WTC11 (cell line): ENCODE data around the gene CACNG5. TPM values are rescaled to one million over a fixed set of nuclear protein-coding genes. Genes with fewer than 3 reads are reported as not detected.

ENCODE experiments used
- ATAC-seq: fragments of 200-7000 bp; cut with Tn5 transposase; 2 replicates; pipeline ENCODE4 v1.10.0; 2021; ENCODE audit warnings: mild to moderate bottlenecking, moderate library complexity
- CTCF ChIA-PET: fragments of 300-600 bp; sonication (Branson Sonifier 250); formaldehyde crosslinking; loops from one replicate; lab custom pipeline; 2021; ENCODE audit warnings: antibody characterized with exemption; lab: Charles Lee
- POLR2A ChIA-PET: fragments of 350-600 bp; sonication (Branson Sonifier 250); formaldehyde crosslinking; loops from one replicate; lab custom pipeline; 2021; ENCODE audit warnings: antibody characterized with exemption; lab: Charles Lee
- DNase-seq: peaks from one replicate; pipeline ENCODE4 v3.0.0; 2021; ENCODE audit warnings: low spot score
- H3K27ac Mint-ChIP-seq: 2 replicates; pipeline ENCODE4 v1.8.0; 2021; ENCODE audit warnings: mixed read lengths
- H3K27me3 Mint-ChIP-seq: 2 replicates; pipeline ENCODE4 v1.8.0; 2021; ENCODE audit warnings: low read depth, mild to moderate bottlenecking, moderate library complexity, mixed read lengths
- H3K36me3 Mint-ChIP-seq: 2 replicates; pipeline ENCODE4 v1.8.0; 2021; ENCODE audit warnings: mixed read lengths
- H3K4me1 Mint-ChIP-seq: 2 replicates; pipeline ENCODE4 v1.8.0; 2022; ENCODE audit warnings: mixed read lengths
- H3K4me3 Mint-ChIP-seq: 2 replicates; pipeline ENCODE4 v1.8.0; 2021; ENCODE audit warnings: mild to moderate bottlenecking, moderate library complexity, mixed read lengths
- H3K9me3 Mint-ChIP-seq: 2 replicates; pipeline ENCODE4 v1.8.0; 2021; ENCODE audit warnings: mixed read lengths
- CBFB ChIP-seq: sonication (generic); formaldehyde crosslinking; IDR thresholded peaks from 2 replicates; pipeline ENCODE4 v1.8.1; 2022; ENCODE audit warnings: mild to moderate bottlenecking, low read depth, missing genetic modification reagents
- CREM ChIP-seq: sonication (generic); formaldehyde crosslinking; IDR thresholded peaks from 2 replicates; pipeline ENCODE4 v1.8.1; 2022; ENCODE audit warnings: mild to moderate bottlenecking, missing genetic modification reagents, moderate library complexity
- ELF4 ChIP-seq: sonication (generic); formaldehyde crosslinking; IDR thresholded peaks from 2 replicates; pipeline ENCODE4 v1.8.1; 2022; ENCODE audit warnings: low read depth, mild to moderate bottlenecking, moderate library complexity, missing genetic modification reagents
- EMX1 ChIP-seq: fragments of 250-450 bp; sonication (Bioruptor Pico); IDR thresholded peaks from 2 replicates; pipeline ENCODE4 v1.8.0; 2021; ENCODE audit warnings: mild to moderate bottlenecking
- GRHL2 ChIP-seq: fragments of 250-450 bp; sonication (Bioruptor Pico); IDR thresholded peaks from 2 replicates; pipeline ENCODE4 v1.8.0; 2022; ENCODE audit warnings: mild to moderate bottlenecking, moderate library complexity; ENCODE audit not compliant: insufficient replicate concordance, severe bottlenecking
- JAZF1 ChIP-seq: fragments of 250-450 bp; sonication (Bioruptor Pico); IDR thresholded peaks from 2 replicates; pipeline ENCODE4 v1.9.0; 2021; ENCODE audit warnings: moderate library complexity, mild to moderate bottlenecking, inconsistent platforms
- KAT7 ChIP-seq: sonication (generic); formaldehyde crosslinking; IDR thresholded peaks from 2 replicates; pipeline ENCODE4 v1.8.1; 2023; ENCODE audit warnings: missing genetic modification reagents, mild to moderate bottlenecking, borderline replicate concordance
- NFATC4 ChIP-seq: fragments of 250-450 bp; sonication (Bioruptor Pico); IDR thresholded peaks from 2 replicates; pipeline ENCODE4 v1.9.0; 2021; ENCODE audit warnings: mild to moderate bottlenecking
- NR2C2 ChIP-seq: sonication (generic); formaldehyde crosslinking; IDR thresholded peaks from 2 replicates; pipeline ENCODE4 v1.8.0; 2022; ENCODE audit warnings: mild to moderate bottlenecking, missing genetic modification reagents
- SMAD3 ChIP-seq: sonication (generic); formaldehyde crosslinking; IDR thresholded peaks from 2 replicates; pipeline ENCODE4 v1.8.0; 2022; ENCODE audit warnings: missing genetic modification reagents, mild to moderate bottlenecking, borderline replicate concordance
- SMAD4 ChIP-seq: sonication (generic); formaldehyde crosslinking; IDR thresholded peaks from 2 replicates; pipeline ENCODE4 v1.8.0; 2022; ENCODE audit warnings: mild to moderate bottlenecking, missing genetic modification reagents
- TEAD4 ChIP-seq: sonication (generic); formaldehyde crosslinking; IDR thresholded peaks from 2 replicates; pipeline ENCODE4 v1.8.0; 2022; ENCODE audit warnings: mild to moderate bottlenecking, missing genetic modification reagents
- ZNF121 ChIP-seq: sonication (generic); formaldehyde crosslinking; IDR thresholded peaks from 2 replicates; pipeline ENCODE4 v1.8.0; 2023; ENCODE audit warnings: missing genetic modification reagents
- ZNF138 ChIP-seq: sonication (generic); formaldehyde crosslinking; conservative IDR thresholded peaks from 2 replicates; pipeline ENCODE4 v1.8.1; 2022; ENCODE audit warnings: mild to moderate bottlenecking, moderate library complexity, missing genetic modification reagents
- ZNF317 ChIP-seq: sonication (generic); formaldehyde crosslinking; IDR thresholded peaks from 2 replicates; pipeline ENCODE4 v1.8.1; 2023; ENCODE audit warnings: low read depth, mild to moderate bottlenecking, moderate library complexity, missing genetic modification reagents, borderline replicate concordance
- total RNA-seq: library from RNA; stranded (reverse); gene quantifications from 3 replicates; pipeline ENCODE4 v1.2.3, GENCODE V29; 2021
- TF ChIP-seq, protein P1 (sequence below): fragments of 250-450 bp; sonication (Bioruptor Pico); IDR thresholded peaks from 2 replicates; pipeline ENCODE4 v1.9.0; 2021; ENCODE audit warnings: mild to moderate bottlenecking
- TF ChIP-seq, protein P2 (sequence below): sonication (generic); formaldehyde crosslinking; IDR thresholded peaks from 2 replicates; pipeline ENCODE4 v1.8.1; 2022; ENCODE audit warnings: low read depth, missing genetic modification reagents, borderline replicate concordance
- TF ChIP-seq, protein P3 (sequence below): sonication (generic); formaldehyde crosslinking; IDR thresholded peaks from 2 replicates; pipeline ENCODE4 v1.8.1; 2022; ENCODE audit warnings: mild to moderate bottlenecking, missing genetic modification reagents, moderate library complexity, borderline replicate concordance
- TF ChIP-seq, protein P4 (sequence below): sonication (generic); formaldehyde crosslinking; conservative IDR thresholded peaks from 2 replicates; pipeline ENCODE4 v1.8.1; 2022; ENCODE audit warnings: mild to moderate bottlenecking, missing genetic modification reagents
- TF ChIP-seq, protein P5 (sequence below): sonication (generic); formaldehyde crosslinking; IDR thresholded peaks from 2 replicates; pipeline ENCODE4 v1.8.0; 2023; ENCODE audit warnings: missing genetic modification reagents, mild to moderate bottlenecking, borderline replicate concordance
- TF ChIP-seq, protein P6 (sequence below): sonication (generic); formaldehyde crosslinking; IDR thresholded peaks from 2 replicates; pipeline ENCODE4 v1.8.0; 2022; ENCODE audit warnings: missing genetic modification reagents
- TF ChIP-seq, protein P7 (sequence below): fragments of 250-450 bp; sonication (Bioruptor Pico); conservative IDR thresholded peaks from 2 replicates; pipeline ENCODE4 v1.9.0; 2021; ENCODE audit warnings: mild to moderate bottlenecking

The CACNG5 gene
- total RNA-seq, 1 experiment from 2014 or later: 1.9 TPM

DNA sequence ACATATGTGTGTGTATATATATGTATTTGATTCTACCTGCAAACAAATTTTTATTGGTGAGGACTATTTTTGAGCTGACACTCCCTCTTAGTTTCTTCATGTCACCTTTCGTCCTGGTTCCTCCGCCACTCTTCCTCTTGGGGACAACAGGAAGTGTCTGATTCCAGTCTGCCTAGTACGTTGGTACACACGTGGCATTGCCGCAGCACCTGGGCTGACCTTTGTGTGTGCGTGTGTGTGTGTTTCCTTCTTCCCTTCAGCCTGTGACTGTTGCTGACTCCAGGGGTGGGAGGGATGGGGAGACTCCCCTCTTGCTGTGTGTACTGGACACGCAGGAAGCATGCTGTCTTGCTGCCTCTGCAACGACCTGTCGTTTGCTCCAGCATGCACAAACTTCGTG, 29.4 kb upstream of the CACNG5 start:
- H3K9me3 Mint-ChIP-seq: no peaks in the 10 kb centered on the region
- no peak for ATAC-seq
- POLR2A ChIA-PET: no interaction called here

DNA sequence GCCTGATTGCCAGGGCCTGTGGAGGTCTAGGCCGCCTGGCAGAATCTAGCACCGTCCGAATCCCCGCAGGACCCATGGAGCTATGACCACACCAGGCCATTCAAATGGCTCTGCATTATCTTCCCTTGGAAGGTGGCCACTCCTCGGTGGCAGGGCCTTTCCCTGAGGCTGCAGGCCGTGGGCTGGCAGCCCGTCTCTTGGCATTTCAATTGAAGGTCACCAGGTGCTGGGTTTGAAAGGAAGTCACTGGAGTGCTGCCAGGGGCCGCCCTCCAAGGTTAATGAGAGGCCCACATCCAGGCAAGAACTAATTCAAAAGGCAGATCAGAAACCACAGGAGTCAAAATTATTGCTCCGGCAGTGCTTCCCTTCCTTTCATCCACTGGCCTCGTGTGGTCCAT, 27.7 kb upstream of the CACNG5 start:
- POLR2A ChIA-PET: no interaction called here
- no peak for TF ChIP-seq ZNF317 (CRISPR knock-in tag)
- TF ChIP-seq, protein P1, sequence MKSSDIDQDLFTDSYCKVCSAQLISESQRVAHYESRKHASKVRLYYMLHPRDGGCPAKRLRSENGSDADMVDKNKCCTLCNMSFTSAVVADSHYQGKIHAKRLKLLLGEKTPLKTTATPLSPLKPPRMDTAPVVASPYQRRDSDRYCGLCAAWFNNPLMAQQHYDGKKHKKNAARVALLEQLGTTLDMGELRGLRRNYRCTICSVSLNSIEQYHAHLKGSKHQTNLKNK (CRISPR knock-in tag): no peak
- TF ChIP-seq NR2C2: no peak
- no peak for TF ChIP-seq SMAD3 (CRISPR knock-in tag)
- no peak for TF ChIP-seq SMAD4 (CRISPR knock-in tag)
- no peak for TF ChIP-seq ELF4 (CRISPR knock-in tag)
- no peak for TF ChIP-seq EMX1 (CRISPR knock-in tag)
- TF ChIP-seq, protein P2, sequence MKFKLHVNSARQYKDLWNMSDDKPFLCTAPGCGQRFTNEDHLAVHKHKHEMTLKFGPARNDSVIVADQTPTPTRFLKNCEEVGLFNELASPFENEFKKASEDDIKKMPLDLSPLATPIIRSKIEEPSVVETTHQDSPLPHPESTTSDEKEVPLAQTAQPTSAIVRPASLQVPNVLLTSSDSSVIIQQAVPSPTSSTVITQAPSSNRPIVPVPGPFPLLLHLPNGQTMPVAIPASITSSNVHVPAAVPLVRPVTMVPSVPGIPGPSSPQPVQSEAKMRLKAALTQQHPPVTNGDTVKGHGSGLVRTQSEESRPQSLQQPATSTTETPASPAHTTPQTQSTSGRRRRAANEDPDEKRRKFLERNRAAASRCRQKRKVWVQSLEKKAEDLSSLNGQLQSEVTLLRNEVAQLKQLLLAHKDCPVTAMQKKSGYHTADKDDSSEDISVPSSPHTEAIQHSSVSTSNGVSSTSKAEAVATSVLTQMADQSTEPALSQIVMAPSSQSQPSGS: no peak
- TF ChIP-seq, protein P3, sequence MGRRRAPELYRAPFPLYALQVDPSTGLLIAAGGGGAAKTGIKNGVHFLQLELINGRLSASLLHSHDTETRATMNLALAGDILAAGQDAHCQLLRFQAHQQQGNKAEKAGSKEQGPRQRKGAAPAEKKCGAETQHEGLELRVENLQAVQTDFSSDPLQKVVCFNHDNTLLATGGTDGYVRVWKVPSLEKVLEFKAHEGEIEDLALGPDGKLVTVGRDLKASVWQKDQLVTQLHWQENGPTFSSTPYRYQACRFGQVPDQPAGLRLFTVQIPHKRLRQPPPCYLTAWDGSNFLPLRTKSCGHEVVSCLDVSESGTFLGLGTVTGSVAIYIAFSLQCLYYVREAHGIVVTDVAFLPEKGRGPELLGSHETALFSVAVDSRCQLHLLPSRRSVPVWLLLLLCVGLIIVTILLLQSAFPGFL (CRISPR knock-in tag): no peak
- TF ChIP-seq KAT7: no peak
- TF ChIP-seq, protein P4, sequence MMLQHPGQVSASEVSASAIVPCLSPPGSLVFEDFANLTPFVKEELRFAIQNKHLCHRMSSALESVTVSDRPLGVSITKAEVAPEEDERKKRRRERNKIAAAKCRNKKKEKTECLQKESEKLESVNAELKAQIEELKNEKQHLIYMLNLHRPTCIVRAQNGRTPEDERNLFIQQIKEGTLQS (CRISPR knock-in tag): no peak
- TF ChIP-seq, protein P5, sequence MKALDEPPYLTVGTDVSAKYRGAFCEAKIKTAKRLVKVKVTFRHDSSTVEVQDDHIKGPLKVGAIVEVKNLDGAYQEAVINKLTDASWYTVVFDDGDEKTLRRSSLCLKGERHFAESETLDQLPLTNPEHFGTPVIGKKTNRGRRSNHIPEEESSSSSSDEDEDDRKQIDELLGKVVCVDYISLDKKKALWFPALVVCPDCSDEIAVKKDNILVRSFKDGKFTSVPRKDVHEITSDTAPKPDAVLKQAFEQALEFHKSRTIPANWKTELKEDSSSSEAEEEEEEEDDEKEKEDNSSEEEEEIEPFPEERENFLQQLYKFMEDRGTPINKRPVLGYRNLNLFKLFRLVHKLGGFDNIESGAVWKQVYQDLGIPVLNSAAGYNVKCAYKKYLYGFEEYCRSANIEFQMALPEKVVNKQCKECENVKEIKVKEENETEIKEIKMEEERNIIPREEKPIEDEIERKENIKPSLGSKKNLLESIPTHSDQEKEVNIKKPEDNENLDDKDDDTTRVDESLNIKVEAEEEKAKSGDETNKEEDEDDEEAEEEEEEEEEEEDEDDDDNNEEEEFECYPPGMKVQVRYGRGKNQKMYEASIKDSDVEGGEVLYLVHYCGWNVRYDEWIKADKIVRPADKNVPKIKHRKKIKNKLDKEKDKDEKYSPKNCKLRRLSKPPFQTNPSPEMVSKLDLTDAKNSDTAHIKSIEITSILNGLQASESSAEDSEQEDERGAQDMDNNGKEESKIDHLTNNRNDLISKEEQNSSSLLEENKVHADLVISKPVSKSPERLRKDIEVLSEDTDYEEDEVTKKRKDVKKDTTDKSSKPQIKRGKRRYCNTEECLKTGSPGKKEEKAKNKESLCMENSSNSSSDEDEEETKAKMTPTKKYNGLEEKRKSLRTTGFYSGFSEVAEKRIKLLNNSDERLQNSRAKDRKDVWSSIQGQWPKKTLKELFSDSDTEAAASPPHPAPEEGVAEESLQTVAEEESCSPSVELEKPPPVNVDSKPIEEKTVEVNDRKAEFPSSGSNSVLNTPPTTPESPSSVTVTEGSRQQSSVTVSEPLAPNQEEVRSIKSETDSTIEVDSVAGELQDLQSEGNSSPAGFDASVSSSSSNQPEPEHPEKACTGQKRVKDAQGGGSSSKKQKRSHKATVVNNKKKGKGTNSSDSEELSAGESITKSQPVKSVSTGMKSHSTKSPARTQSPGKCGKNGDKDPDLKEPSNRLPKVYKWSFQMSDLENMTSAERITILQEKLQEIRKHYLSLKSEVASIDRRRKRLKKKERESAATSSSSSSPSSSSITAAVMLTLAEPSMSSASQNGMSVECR (CRISPR knock-in tag): no peak
- TF ChIP-seq TEAD4 (CRISPR knock-in tag): no peak
- no peak for TF ChIP-seq CBFB (CRISPR knock-in tag)
- TF ChIP-seq, protein P6, sequence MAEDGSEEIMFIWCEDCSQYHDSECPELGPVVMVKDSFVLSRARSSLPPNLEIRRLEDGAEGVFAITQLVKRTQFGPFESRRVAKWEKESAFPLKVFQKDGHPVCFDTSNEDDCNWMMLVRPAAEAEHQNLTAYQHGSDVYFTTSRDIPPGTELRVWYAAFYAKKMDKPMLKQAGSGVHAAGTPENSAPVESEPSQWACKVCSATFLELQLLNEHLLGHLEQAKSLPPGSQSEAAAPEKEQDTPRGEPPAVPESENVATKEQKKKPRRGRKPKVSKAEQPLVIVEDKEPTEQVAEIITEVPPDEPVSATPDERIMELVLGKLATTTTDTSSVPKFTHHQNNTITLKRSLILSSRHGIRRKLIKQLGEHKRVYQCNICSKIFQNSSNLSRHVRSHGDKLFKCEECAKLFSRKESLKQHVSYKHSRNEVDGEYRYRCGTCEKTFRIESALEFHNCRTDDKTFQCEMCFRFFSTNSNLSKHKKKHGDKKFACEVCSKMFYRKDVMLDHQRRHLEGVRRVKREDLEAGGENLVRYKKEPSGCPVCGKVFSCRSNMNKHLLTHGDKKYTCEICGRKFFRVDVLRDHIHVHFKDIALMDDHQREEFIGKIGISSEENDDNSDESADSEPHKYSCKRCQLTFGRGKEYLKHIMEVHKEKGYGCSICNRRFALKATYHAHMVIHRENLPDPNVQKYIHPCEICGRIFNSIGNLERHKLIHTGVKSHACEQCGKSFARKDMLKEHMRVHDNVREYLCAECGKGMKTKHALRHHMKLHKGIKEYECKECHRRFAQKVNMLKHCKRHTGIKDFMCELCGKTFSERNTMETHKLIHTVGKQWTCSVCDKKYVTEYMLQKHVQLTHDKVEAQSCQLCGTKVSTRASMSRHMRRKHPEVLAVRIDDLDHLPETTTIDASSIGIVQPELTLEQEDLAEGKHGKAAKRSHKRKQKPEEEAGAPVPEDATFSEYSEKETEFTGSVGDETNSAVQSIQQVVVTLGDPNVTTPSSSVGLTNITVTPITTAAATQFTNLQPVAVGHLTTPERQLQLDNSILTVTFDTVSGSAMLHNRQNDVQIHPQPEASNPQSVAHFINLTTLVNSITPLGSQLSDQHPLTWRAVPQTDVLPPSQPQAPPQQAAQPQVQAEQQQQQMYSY (CRISPR knock-in tag): no peak
- TF ChIP-seq ZNF121: no peak
- TF ChIP-seq, protein P7, sequence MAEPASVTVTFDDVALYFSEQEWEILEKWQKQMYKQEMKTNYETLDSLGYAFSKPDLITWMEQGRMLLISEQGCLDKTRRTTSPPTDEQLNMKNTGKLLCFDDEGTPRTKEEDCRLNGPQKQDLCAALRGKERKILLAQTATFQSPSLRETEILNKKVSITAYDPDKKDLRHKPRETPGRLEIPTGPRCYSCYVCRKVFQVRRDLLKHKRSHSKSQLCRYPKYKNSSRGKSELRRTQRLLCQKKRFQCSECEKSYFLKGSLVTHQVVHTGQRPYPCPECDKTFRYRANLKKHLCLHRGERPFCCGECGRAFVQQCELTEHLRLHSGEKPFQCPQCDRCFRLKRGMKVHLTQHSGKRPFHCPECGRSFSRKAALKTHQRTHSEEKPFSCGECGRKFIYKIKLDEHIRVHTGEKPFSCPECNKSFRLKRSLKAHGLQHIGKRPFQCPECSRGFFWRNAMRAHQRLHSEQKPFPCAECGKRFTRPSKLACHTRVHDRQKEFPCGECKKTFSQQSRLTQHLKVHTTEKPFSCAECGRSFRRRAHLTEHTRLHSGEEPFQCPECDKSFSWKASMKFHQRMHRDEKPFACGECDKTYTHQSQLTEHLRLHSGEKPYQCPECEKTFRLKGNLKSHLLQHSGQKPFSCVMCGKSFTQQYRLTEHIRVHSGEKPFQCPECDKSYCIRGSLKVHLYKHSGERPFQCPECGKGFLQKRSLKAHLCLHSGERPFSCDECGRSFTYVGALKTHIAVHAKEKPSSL (CRISPR knock-in tag): no peak
- no peak for TF ChIP-seq GRHL2

More for the DNA sequence above, 29.4 kb upstream of the CACNG5 start:
- CTCF ChIA-PET: interaction anchor here (1.0 kb wide), 1 partner anchor 50 kb away, joined by 4 read pairs; no protein-coding TSS in a partner anchor
- Mint-ChIP-seq H3K27me3 (no peaks in the 10 kb centered on the region; the same call in 1 of the 2 replicates), H3K4me1 (peaks cover 34% of the 10 kb centered on the region), H3K36me3 (no peaks in the 10 kb centered on the region), H3K4me3 (no peak overlapping the region), H3K27ac (no peak overlapping the region)
- no peak for DNase-seq
- TF ChIP-seq ZNF138 (CRISPR knock-in tag) (no peak), JAZF1 (no peak), NFATC4 (no peak), CREM (no peak)

More for the DNA sequence above, 27.7 kb upstream of the CACNG5 start:
- Mint-ChIP-seq H3K4me1 (peaks cover 34% of the 10 kb centered on the region), H3K9me3 (no peaks in the 10 kb centered on the region), H3K27ac (no peak overlapping the region), H3K27me3 (no peaks in the 10 kb centered on the region; the same call in 1 of the 2 replicates), H3K4me3 (no peak overlapping the region), H3K36me3 (no peaks in the 10 kb centered on the region)
- CTCF ChIA-PET: no interaction called here
- ATAC-seq (no peak), DNase-seq (no peak)
